HEK293 (cell line): ENCODE data around the gene RPS19BP1.

Source experiments
- CTCF ChIA-PET: fragments of 350-600 bp; formaldehyde crosslinking; extraction: SDS; loops from one replicate; lab custom pipeline; 2021; ENCODE audit warnings: antibody characterized with exemption; lab: Yijun Ruan, JAX
- POLR2A ChIA-PET: fragments of 300-600 bp; formaldehyde crosslinking; extraction: SDS; loops from one replicate; lab custom pipeline; 2020; ENCODE audit warnings: antibody characterized with exemption, inconsistent platforms; lab: Yijun Ruan, JAX
- H3K27ac ChIP-seq: fragments of 200-500 bp; sonication (Bioruptor generic); 2 replicates; pipeline ENCODE4 v1.5.1; 2014; ENCODE audit warnings: low read depth, low read length, control low read depth, inconsistent platforms; ENCODE audit errors: extremely low read depth
- H3K36me3 ChIP-seq, 2 experiments: fragments of 200-500 bp in 1 of 2; sonication (Bioruptor generic) in 1 of 2; 1 replicate in 1 of 2; 2 replicates in 1 of 2; pipeline ENCODE4 v1.5.1; 2014 to 2017; ENCODE audit warnings: inconsistent platforms in 2 of 2, low read length in 2 of 2; ENCODE audit not compliant: control insufficient read depth in 2 of 2, insufficient read depth in 1 of 2
- H3K4me1 ChIP-seq: fragments of 200-500 bp; sonication (Bioruptor generic); 2 replicates; pipeline ENCODE4 v1.5.1; 2014; ENCODE audit warnings: mild to moderate bottlenecking, low read length, inconsistent platforms; ENCODE audit not compliant: control insufficient read depth, insufficient read depth
- H3K4me3 ChIP-seq: 2 replicates; pipeline ENCODE4 v1.5.1; 2011; ENCODE audit warnings: low read depth, mild to moderate bottlenecking, control low read depth, low read length, moderate library complexity
- H3K9me3 ChIP-seq: fragments of 200-500 bp; sonication (Bioruptor generic); 2 replicates; pipeline ENCODE4 v1.5.1; 2014; ENCODE audit warnings: low read depth, low read length, inconsistent platforms; ENCODE audit not compliant: control insufficient read depth, insufficient read depth
- HIC1 ChIP-seq: fragments of 450-650 bp; formaldehyde crosslinking; IDR thresholded peaks from 2 replicates; pipeline ENCODE4 v1.5.1; 2016; ENCODE audit warnings: missing biosample characterization, missing genetic modification characterization
- KLF7 ChIP-seq: fragments of 450-650 bp; formaldehyde crosslinking; IDR thresholded peaks from 2 replicates; pipeline ENCODE4 v1.5.1; 2016; ENCODE audit warnings: missing biosample characterization, missing genetic modification characterization, borderline replicate concordance
- OSR2 ChIP-seq: fragments of 450-650 bp; formaldehyde crosslinking; IDR thresholded peaks from 2 replicates; pipeline ENCODE4 v1.5.1; 2016; ENCODE audit warnings: missing biosample characterization, missing genetic modification characterization
- SALL2 ChIP-seq: fragments of 450-650 bp; formaldehyde crosslinking; IDR thresholded peaks from 2 replicates; pipeline ENCODE4 v1.5.0; 2017; ENCODE audit warnings: missing biosample characterization, mild to moderate bottlenecking, missing genetic modification characterization, borderline replicate concordance
- ZBTB17 ChIP-seq: fragments of 450-650 bp; formaldehyde crosslinking; IDR thresholded peaks from 2 replicates; pipeline ENCODE4 v1.5.1; 2016; ENCODE audit warnings: missing biosample characterization, missing genetic modification characterization
- ZFP69B ChIP-seq: fragments of 450-650 bp; formaldehyde crosslinking; IDR thresholded peaks from 2 replicates; pipeline ENCODE4 v1.5.1; 2016; ENCODE audit warnings: missing biosample characterization, missing genetic modification characterization
- ZNF132 ChIP-seq: fragments of 450-650 bp; formaldehyde crosslinking; IDR thresholded peaks from 2 replicates; pipeline ENCODE4 v1.5.1; 2017; ENCODE audit warnings: missing biosample characterization, missing genetic modification characterization, borderline replicate concordance
- ZNF239 ChIP-seq: fragments of 450-650 bp; formaldehyde crosslinking; IDR thresholded peaks from 2 replicates; pipeline ENCODE4 v1.5.1; 2016; ENCODE audit warnings: missing biosample characterization, missing genetic modification characterization
- ZNF248 ChIP-seq: fragments of 450-650 bp; formaldehyde crosslinking; IDR thresholded peaks from 2 replicates; pipeline ENCODE4 v1.5.1; 2017; ENCODE audit warnings: missing biosample characterization, missing genetic modification characterization
- ZNF266 ChIP-seq: fragments of 450-650 bp; formaldehyde crosslinking; IDR thresholded peaks from 2 replicates; pipeline ENCODE4 v1.5.1; 2016; ENCODE audit warnings: missing biosample characterization, missing genetic modification characterization, low read depth
- ZNF274 ChIP-seq, 2 experiments: fragments of 200-500 bp in 1 of 2; fragments of 450-650 bp in 1 of 2; sonication (Bioruptor generic) in 1 of 2; formaldehyde crosslinking in 1 of 2; IDR thresholded peaks; 2 replicates each; pipeline versions ENCODE4 v1.5.1 to v1.6.1; 2014 to 2016; ENCODE audit warnings: borderline replicate concordance in 1 of 2, inconsistent platforms in 1 of 2, low read length in 1 of 2, missing biosample characterization in 1 of 2, missing genetic modification characterization in 1 of 2
- ZNF311 ChIP-seq: fragments of 450-650 bp; formaldehyde crosslinking; IDR thresholded peaks from 2 replicates; pipeline ENCODE4 v1.5.1; 2017; ENCODE audit warnings: missing biosample characterization, missing genetic modification characterization, borderline replicate concordance
- ZNF391 ChIP-seq: fragments of 450-650 bp; formaldehyde crosslinking; IDR thresholded peaks from 2 replicates; pipeline ENCODE4 v1.5.1; 2016; ENCODE audit warnings: low read depth, missing biosample characterization, missing genetic modification characterization, borderline replicate concordance
- ZNF548 ChIP-seq: fragments of 450-650 bp; formaldehyde crosslinking; IDR thresholded peaks from 2 replicates; pipeline ENCODE4 v1.5.1; 2016; ENCODE audit warnings: missing biosample characterization, missing genetic modification characterization
- ZNF549 ChIP-seq: fragments of 450-650 bp; IDR thresholded peaks from 2 replicates; pipeline ENCODE4 v1.5.1; 2018; ENCODE audit warnings: missing biosample characterization, missing genetic modification characterization, mild to moderate bottlenecking, inconsistent platforms, moderate library complexity
- ZNF571 ChIP-seq: fragments of 450-650 bp; formaldehyde crosslinking; IDR thresholded peaks from 2 replicates; pipeline ENCODE4 v1.5.0; 2017; ENCODE audit warnings: missing biosample characterization, missing genetic modification characterization
- ZNF707 ChIP-seq: fragments of 450-650 bp; formaldehyde crosslinking; IDR thresholded peaks from 2 replicates; pipeline ENCODE4 v1.5.1; 2016; ENCODE audit warnings: missing biosample characterization, missing genetic modification characterization
- ZNF843 ChIP-seq: fragments of 450-650 bp; formaldehyde crosslinking; IDR thresholded peaks from 2 replicates; pipeline ENCODE4 v1.5.1; 2016; ENCODE audit warnings: missing biosample characterization, missing genetic modification characterization
- TF ChIP-seq, protein P1 (sequence below): fragments of 450-650 bp; formaldehyde crosslinking; IDR thresholded peaks from 2 replicates; pipeline ENCODE4 v1.5.1; 2016; ENCODE audit warnings: missing biosample characterization, missing genetic modification characterization
- TF ChIP-seq, protein P2 (sequence below): fragments of 450-650 bp; formaldehyde crosslinking; IDR thresholded peaks from 2 replicates; pipeline ENCODE4 v1.5.1; 2016; ENCODE audit warnings: missing biosample characterization, missing genetic modification characterization
- TF ChIP-seq, protein P3 (sequence below): fragments of 450-650 bp; formaldehyde crosslinking; optimal IDR thresholded peaks from 2 replicates; pipeline ENCODE3; 2016; ENCODE audit warnings: missing biosample characterization, mild to moderate bottlenecking, missing genetic modification characterization
- TF ChIP-seq, protein P4 (sequence below): fragments of 450-650 bp; formaldehyde crosslinking; IDR thresholded peaks from 2 replicates; pipeline ENCODE4 v1.5.0; 2017; ENCODE audit warnings: missing biosample characterization, missing genetic modification characterization, borderline replicate concordance
- TF ChIP-seq, protein P5 (sequence below): fragments of 450-650 bp; formaldehyde crosslinking; IDR thresholded peaks from 2 replicates; pipeline ENCODE4 v1.5.1; 2016; ENCODE audit warnings: missing biosample characterization, missing genetic modification characterization, borderline replicate concordance
- TF ChIP-seq, protein P6 (sequence below): fragments of 450-650 bp; formaldehyde crosslinking; IDR thresholded peaks from 2 replicates; pipeline ENCODE4 v1.5.1; 2017; ENCODE audit warnings: missing biosample characterization, missing genetic modification characterization

The RPS19BP1 gene

GRCh38 chr22:39563571-39564428, 31.3 kb upstream of the RPS19BP1 start:
- Histone ChIP-seq H3K9me3 (no peaks in the 10 kb centered on the region), H3K4me3 (no peak overlapping the region), H3K27ac (no peak overlapping the region), H3K36me3 (no peaks in the 10 kb centered on the region), H3K4me1 (no peaks in the 10 kb centered on the region)
- ChIA-PET CTCF (no interaction called here), POLR2A (no interaction called here)
- 0 out of 2 replicates have a peak, but pooled peaks have one; percentile 25 for TF ChIP-seq ZNF311 (tag by site-specific recombination)
- TF ChIP-seq ZNF239 (tag by site-specific recombination), result peak; percentile 61; the same call in 1 of the 2 replicates
- TF ChIP-seq, protein P1, sequence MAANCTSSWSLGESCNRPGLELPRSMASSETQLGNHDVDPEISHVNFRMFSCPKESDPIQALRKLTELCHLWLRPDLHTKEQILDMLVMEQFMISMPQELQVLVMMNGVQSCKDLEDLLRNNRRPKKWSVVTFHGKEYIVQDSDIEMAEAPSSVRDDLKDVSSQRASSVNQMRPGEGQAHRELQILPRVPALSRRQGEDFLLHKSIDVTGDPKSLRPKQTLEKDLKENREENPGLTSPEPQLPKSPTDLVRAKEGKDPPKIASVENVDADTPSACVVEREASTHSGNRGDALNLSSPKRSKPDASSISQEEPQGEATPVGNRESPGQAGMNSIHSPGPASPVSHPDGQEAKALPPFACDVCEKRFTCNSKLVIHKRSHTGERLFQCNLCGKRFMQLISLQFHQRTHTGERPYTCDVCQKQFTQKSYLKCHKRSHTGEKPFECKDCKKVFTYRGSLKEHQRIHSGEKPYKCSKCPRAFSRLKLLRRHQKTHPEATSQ (tag by site-specific recombination), result peak; percentile 32; the same call in 1 of the 2 replicates
- TF ChIP-seq, protein P2, sequence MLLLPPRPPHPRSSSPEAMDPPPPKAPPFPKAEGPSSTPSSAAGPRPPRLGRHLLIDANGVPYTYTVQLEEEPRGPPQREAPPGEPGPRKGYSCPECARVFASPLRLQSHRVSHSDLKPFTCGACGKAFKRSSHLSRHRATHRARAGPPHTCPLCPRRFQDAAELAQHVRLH (tag by site-specific recombination), result no peak
- no peak for TF ChIP-seq ZNF248 (tag by site-specific recombination)
- TF ChIP-seq ZNF391 (tag by site-specific recombination), result no peak
- peak; percentile 33; the same call in 1 of the 2 replicates for TF ChIP-seq SALL2
- TF ChIP-seq, protein P3, sequence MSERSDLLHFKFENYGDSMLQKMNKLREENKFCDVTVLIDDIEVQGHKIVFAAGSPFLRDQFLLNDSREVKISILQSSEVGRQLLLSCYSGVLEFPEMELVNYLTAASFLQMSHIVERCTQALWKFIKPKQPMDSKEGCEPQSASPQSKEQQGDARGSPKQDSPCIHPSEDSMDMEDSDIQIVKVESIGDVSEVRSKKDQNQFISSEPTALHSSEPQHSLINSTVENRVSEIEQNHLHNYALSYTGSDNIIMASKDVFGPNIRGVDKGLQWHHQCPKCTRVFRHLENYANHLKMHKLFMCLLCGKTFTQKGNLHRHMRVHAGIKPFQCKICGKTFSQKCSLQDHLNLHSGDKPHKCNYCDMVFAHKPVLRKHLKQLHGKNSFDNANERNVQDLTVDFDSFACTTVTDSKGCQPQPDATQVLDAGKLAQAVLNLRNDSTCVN, result no peak
- TF ChIP-seq ZNF266 (tag by site-specific recombination), result no peak
- no peak for TF ChIP-seq ZBTB17 (tag by site-specific recombination)
- TF ChIP-seq ZNF843 (tag by site-specific recombination), result no peak
- TF ChIP-seq KLF7 (tag by site-specific recombination), result no peak
- peak; percentile 86 for TF ChIP-seq ZNF571 (tag by site-specific recombination)
- TF ChIP-seq ZNF707 (tag by site-specific recombination), result peak; percentile 42; the same call in 1 of the 2 replicates
- TF ChIP-seq ZNF274 (IDR thresholded peaks at IDR 0.05; ENCODE audit: low read length), result no peak
- TF ChIP-seq ZNF274 (tag by site-specific recombination; IDR thresholded peaks at IDR 0.05; ENCODE audit: borderline replicate concordance), result 0 out of 2 replicates have a peak, but pooled peaks have one; percentile 54
- TF ChIP-seq ZNF548 (tag by site-specific recombination), result peak; percentile 11; the same call in 1 of the 2 replicates
- no peak for TF ChIP-seq ZNF132
- no peak for TF ChIP-seq ZNF549 (tag by site-specific recombination)
- TF ChIP-seq OSR2 (tag by site-specific recombination), result no peak
- no peak for TF ChIP-seq HIC1
- TF ChIP-seq, protein P4, sequence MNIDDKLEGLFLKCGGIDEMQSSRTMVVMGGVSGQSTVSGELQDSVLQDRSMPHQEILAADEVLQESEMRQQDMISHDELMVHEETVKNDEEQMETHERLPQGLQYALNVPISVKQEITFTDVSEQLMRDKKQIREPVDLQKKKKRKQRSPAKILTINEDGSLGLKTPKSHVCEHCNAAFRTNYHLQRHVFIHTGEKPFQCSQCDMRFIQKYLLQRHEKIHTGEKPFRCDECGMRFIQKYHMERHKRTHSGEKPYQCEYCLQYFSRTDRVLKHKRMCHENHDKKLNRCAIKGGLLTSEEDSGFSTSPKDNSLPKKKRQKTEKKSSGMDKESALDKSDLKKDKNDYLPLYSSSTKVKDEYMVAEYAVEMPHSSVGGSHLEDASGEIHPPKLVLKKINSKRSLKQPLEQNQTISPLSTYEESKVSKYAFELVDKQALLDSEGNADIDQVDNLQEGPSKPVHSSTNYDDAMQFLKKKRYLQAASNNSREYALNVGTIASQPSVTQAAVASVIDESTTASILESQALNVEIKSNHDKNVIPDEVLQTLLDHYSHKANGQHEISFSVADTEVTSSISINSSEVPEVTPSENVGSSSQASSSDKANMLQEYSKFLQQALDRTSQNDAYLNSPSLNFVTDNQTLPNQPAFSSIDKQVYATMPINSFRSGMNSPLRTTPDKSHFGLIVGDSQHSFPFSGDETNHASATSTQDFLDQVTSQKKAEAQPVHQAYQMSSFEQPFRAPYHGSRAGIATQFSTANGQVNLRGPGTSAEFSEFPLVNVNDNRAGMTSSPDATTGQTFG (tag by site-specific recombination), result peak; percentile 62; the same call in 1 of the 2 replicates
- 0 out of 2 replicates have a peak, but pooled peaks have one; percentile 24 for TF ChIP-seq ZFP69B (tag by site-specific recombination)
- TF ChIP-seq, protein P5, sequence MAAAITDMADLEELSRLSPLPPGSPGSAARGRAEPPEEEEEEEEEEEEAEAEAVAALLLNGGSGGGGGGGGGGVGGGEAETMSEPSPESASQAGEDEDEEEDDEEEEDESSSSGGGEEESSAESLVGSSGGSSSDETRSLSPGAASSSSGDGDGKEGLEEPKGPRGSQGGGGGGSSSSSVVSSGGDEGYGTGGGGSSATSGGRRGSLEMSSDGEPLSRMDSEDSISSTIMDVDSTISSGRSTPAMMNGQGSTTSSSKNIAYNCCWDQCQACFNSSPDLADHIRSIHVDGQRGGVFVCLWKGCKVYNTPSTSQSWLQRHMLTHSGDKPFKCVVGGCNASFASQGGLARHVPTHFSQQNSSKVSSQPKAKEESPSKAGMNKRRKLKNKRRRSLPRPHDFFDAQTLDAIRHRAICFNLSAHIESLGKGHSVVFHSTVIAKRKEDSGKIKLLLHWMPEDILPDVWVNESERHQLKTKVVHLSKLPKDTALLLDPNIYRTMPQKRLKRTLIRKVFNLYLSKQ (tag by site-specific recombination), result no peak
- TF ChIP-seq, protein P6, sequence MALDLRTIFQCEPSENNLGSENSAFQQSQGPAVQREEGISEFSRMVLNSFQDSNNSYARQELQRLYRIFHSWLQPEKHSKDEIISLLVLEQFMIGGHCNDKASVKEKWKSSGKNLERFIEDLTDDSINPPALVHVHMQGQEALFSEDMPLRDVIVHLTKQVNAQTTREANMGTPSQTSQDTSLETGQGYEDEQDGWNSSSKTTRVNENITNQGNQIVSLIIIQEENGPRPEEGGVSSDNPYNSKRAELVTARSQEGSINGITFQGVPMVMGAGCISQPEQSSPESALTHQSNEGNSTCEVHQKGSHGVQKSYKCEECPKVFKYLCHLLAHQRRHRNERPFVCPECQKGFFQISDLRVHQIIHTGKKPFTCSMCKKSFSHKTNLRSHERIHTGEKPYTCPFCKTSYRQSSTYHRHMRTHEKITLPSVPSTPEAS, result peak; percentile 78
